Activated CD4-positive, CD25-positive, alpha-beta regulatory T cell (primary cell): ENCODE measurements around the gene MAOA.
A peak's percentile ranks its signal among the peaks of the same experiment; 100 is the strongest.
"Not testable (repeated sequence)": the region's sequence is repeated elsewhere in the genome, so short reads cannot be mapped to it uniquely, and the experiment has no call there.

Experiments used
- DNase-seq, 4 experiments: peaks; one replicate each; lab custom pipeline; 2025; lab: John Stamatoyannopoulos, UW

MAOA gene

DNA sequence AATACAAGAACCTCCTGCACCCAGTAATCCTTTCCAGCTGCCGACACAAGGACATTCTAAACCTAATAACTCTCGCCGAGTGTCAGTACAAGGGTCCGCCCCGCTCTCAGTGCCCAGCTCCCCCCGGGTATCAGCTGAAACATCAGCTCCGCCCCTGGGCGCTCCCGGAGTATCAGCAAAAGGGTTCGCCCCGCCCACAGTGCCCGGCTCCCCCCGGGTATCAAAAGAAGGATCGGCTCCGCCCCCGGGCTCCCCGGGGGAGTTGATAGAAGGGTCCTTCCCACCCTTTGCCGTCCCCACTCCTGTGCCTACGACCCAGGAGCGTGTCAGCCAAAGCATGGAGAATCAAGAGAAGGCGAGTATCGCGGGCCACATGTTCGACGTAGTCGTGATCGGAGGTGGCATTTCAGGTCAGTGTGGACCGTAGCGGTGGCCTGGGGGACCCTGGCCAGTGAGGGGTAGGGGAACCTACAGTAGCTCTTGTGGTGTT, at the start of gene MAOA:
Gene MAOA (plus strand): TSS at position 295 of the 490 bp plus-strand sequence. CDS start 43 bp downstream, at position 338.
- peak in 1 of 4 experiments; percentile 2 for DNase-seq

DNA sequence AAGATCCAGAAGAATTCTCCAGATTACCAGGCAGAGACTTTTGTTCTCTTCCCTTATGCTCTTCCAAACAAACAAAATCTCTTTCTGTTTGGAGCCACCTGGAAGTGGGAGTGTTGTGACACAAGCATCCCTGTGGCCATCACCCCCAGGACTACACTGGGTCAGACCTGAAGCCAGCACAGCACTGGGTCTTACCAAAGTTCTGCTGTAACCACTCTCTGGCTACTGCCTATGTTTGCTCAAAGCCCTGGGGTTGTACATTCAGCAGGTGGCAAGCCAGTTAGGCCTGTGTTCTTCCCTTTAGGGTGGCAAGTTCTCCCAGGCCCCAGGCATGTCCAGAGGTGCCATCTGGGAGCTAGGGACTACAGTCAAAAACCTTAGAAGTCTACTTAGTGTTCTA, 43.7 kb upstream of the MAOA start:
- no peak for DNase-seq

DNA sequence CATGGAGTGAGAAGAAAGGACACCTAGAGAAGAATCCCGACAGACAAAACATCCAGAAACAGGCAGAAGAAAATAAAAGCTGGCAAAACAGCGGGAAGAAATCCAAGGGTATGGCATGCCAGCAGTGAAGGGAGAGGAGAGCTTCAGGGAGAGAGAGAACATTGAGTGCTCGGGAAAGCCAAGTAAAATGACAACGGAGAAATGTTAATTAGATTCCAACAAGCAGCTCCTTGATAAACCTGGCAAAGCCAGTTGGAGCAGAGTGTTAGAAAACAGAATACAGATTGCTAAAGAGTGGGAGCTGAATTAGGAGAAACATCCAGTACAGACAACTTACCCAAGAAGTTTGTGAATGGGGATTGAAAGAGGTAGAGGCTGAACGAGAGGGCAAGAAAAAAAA, 40.4 kb upstream of the MAOA start:
- DNase-seq, result no peak

DNA sequence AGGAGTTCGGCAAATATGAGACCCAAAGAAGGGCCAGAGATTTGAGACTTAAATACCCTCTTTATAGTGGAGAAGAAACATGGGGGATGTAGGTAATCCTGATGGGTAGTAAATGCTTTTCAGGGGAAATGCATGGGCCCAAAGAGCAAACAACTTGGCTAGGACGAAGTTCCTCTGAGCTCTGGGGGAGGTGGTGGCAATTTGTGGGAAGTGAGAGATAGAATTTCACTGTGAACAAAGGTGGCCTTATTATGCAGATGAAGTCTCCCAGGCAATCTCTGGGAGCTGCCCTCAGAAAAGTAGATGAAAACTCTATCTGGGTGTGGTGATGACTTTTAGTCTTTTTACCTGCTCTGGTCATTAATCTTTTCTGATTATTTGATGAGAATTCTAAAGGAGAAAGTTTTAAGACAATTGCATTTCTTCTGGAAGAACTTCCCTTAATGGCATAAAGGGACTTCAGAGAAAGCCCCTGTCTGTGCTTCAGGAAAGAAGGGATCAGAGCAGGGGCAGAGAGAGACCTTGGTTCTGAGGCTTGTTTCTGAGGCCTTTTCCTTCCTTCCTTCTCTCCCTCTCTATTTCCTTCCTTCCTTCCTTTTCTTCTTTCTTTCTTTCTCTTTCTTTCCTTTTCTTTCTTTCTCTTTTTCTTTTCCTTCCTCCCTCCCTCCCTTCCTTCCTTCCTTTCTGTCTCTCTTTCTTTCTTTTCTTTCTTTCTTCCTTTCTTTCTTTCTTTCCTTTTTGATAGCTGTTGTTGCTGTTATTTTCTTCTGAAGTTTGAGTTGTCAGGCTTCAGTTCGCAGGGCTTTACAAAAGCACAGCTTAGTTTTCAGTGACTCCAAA, 37.5 kb upstream of the MAOA start:
- no peak for DNase-seq

DNA sequence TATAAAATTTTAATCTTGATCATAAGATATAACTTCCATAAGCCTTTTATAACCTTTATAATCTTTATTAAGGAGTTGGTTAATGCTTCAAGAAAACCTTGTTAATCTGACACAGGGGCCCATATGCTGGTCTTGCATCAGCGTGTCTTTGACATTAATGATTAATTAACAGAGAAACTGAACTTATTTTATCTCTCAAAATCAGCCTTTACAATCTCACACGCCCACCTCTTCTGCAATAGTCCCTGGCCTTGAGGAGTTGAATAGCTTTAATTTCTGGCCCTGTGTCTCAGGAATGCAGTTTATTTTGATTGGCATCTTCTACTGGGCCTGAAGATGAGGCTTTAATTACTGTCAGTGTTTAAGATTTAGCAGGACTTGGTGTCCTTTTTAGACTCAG, 36.2 kb upstream of the MAOA start:
- not testable (repeated sequence) for DNase-seq

DNA sequence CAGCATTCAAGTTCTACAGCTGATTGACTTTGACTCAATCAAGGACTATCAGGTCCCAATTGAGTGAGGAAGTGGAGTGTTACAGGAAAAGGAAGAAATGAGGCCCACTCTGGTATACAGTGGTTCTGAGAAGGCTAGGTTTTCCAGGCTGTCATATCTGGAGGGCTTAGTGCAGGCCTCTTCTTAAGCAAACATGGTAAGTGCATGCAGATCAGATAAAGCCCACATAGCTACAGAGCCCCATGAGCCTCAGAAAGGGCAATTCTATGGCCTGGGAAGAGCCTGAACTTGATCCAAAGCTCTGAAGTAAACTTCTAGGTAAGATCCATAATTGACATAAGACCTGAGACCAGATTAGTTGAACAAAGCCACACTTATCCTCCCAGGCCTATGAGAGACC, 29.0 kb upstream of the MAOA start:
- no peak for DNase-seq

DNA sequence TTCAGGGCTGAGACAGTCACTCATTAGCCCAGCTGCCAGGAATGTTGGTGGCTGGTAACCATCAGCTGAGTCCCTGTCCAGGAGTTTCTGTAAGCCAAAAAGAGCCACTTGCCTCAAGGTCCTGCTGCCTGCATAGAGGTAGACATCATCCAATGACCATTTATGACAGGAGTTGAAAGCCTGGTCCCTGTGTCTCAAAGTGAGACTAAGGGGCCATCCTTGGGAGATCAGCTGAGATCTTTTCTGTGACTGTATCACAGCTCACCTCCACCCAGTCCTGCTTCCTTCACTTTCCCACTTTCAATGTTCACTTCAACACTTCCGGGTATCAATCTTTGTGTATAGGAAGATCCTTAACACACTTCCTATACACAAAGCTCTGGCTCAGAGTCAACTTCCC, 28.4 kb upstream of the MAOA start:
- DNase-seq, result no peak

DNA sequence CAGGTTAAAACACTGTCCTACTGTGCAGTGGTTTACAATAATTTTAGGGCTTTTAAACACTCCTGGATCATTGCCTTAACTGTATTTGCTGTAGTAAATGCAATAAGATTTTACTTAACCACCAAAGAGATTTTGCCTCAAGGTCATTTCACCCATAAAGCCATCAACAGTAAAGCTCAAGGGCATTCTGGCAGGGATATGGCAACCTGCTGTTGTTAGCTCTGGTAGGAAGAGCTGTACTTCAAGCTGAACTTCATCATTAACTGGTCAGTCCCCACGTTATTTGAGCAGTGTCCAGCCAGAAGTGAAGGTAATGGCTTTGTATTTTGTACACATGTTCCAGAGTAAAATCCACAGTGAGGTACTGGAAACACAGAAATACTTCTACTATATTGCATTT, 26.9 kb upstream of the MAOA start:
- DNase-seq, result no peak

DNA sequence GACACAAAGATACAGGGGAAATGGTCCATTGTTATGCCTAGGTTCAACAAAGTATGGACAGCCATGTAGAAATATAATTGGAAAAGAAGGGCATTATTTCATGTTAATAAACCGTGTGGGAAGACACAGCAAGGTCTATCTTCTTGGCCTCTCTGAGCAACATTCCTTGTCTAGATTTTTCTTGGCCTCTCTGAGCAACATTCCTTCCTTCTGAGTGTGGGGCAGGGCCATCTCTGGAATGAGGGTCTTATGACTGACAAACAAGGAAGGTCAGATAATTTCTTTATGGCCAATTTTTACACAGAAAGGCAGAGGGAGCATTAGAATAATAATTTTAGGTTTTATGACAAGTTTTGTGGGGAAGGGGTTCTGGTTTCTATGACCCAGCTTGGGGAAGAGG, 24.3 kb upstream of the MAOA start:
- DNase-seq, result no peak

DNA sequence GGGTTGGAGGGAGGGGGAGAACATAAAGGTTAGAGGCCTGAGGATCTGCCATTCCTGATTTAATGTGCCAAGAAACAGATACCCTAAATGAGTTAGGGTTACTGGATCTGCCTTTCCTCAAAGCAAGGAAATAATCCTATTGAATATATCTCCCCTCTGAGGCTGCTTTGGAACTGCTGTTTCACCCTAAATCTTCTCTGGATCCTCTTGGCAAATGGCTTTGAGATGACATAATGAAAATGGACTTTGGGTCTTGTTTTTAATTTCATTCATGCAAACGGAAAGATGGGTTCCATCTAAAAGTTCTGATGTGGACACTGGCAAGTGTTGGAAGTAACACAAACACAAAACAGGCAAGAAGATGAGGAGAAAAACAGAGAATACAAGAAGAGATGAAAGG, 23.0 kb upstream of the MAOA start:
- DNase-seq, result no peak

DNA sequence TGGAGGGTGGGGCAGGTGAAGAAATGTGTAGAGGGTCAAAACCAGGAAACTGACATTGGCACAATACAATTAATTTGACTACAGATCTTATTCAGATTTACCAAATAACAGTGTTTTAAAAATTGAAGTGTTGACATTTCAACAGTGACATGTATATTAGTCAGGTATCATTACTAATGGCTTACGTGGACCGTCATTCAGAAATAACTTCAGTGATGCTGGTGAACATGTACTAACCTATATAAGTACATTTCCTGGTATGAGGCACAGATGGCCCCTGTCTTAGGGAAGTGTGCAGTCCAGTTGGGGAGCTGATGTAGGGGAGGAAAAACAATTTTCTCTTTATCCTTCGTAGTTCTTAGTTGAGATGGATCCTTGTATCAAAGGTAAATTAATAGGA, 22.3 kb upstream of the MAOA start:
- DNase-seq, result no peak

DNA sequence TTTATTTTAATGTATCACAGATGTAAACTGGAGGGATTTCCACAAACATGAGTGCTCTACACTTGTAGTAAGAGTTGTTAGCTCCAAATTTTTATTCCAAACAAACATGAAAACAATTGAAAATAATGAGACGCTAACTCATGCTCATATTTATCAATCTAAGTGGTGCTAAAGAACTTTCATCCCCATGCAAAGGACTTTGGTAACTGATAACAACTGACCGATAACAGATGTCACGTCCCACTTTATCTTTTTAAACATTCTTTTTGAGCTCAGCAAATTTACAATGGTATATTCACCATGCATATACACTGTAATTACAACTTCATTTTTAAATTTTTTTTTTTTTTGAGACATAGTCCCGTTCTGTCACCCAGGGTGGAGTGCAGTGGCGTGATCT, 15.6 kb upstream of the MAOA start:
- DNase-seq, result no peak

DNA sequence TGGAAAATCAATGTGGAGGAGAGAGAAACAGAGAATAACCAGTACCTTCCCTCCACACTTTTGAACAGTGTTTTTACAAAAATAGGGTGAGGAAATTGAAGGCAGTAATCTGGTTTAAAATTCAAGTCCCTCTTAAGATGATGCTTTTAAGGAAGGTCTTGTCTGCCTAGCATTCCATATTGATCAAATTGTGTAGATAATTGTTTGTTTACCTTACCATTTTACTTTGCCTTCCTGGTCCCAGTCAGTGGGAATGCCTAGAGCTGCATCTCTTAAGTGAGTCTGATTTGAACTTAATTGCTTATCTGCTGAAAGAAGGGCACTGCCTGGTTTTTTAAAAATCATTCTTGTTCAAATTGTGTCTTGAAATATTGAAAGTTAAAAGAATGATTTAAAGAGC, 14.4 kb upstream of the MAOA start:
- no peak for DNase-seq

DNA sequence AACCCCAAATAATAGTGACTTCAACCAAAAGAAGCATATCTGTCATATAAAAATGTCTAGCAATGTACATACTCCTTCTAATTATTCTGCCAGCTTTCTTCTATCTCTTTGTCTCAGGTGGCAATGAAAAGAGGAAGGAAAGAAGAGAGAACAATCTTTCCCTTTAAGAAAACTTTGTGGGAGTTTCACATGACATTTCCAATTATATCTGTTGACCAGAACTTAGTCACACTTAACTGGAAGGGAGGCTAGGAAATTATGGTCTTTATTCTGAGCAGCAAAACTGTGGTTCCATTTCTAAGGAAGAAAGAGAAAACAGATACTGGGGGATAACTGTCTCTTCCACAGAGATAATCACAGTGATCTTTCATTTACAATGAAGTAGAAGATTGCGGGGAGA, 12.9 kb upstream of the MAOA start:
- no peak for DNase-seq

DNA sequence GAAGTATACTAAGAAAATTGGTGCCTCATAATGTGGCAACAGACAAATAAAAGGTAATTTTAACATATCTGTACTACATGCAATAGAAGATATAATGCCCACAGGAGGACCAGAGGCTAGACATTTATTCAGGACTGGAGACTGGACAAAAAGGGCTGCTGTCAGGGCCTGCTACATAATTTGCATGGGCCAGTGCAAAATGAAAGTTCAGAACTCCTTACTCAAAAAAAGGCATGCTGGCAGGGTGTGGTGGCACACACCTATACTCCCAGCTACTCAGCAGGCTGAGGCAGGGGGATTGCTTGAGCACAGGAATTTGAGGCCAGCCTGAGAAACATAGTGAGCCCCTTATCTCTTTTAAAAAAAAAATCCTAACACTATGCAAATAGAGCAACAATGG, 12.4 kb upstream of the MAOA start:
- no peak for DNase-seq

DNA sequence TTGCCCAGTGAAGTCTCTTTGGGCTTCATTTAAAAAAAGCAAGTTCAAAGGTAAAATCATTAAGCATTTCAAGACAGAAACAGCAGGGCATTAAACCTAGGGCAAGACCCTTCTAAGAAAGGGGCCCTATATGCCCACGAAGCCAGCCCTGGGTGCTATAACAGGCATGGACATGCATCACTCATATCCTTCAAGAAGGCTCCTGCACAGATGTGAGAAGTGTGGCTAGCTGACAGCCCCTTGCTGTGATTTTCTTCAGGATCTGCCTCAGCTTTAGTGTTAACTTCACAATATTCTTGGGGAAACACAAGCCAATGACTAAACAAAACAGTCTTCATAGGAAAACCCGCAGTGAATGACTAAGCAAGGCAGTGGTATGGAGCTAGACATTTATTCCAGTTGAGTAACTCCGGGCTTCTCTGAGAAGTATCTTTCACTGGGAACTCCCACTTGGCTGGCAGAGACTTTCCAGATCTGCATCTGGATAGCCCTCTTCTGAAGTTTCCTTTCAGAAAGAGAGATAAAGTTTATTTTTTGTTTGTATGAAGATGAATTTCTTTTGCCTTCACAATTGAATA, 11.9 kb upstream of the MAOA start:
- no peak for DNase-seq

DNA sequence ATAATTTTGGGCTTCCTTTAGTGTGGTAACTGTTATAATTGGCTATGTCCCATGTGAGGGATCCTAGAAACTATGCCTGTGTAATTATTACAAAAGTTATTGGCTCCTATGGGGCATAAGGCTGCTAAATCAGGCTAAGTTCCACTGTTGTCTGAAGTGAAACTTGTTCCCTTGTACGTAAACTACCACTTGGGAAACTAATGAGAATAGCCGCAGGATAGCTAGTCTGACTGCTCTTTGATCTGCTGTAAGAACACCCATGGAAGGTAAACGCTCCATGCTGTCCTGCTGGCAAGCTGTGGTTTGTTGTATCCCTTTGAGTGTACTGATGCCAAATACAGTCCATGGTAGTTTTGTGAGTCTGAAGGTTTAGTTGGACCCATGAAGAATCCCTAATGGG, 9.3 kb upstream of the MAOA start:
- no peak for DNase-seq

DNA sequence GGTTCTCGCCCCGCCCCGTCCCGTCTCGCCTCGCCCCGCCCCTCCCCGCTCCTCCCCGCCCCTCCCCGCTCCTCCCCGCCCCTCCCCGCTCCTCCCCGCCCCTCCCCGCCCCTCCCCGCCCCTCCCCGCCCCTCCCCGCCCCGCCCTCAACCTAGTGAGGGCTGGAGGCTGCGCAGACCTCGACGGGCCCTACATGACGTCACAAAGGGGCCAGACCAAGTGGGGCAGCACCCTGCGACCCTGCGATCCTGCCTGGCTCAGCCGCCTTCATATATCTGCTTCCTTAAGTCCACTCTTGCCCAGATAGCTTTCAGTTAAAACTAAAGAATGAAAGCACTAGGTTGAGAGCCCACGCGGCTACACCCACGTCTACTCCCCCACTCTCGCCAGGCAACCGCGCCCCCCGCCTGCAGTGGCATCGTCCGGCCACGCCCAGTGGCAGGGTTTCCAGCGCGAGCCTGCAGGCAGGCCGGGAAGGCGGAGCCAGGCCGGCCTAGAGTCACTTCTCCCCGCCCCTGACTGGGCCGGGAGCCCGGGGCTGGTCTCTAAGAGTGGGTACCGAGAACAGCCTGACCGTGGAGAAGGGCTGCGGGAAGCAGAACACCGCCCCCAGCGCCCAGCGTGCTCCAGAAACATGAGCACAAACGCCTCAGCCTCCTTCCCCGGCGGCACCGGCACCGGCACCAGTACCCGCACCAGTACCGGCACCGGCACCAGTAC, 1.5 kb upstream of the MAOA start:
- DNase-seq, result peak; percentile 61 to 70 (median 68)

DNA sequence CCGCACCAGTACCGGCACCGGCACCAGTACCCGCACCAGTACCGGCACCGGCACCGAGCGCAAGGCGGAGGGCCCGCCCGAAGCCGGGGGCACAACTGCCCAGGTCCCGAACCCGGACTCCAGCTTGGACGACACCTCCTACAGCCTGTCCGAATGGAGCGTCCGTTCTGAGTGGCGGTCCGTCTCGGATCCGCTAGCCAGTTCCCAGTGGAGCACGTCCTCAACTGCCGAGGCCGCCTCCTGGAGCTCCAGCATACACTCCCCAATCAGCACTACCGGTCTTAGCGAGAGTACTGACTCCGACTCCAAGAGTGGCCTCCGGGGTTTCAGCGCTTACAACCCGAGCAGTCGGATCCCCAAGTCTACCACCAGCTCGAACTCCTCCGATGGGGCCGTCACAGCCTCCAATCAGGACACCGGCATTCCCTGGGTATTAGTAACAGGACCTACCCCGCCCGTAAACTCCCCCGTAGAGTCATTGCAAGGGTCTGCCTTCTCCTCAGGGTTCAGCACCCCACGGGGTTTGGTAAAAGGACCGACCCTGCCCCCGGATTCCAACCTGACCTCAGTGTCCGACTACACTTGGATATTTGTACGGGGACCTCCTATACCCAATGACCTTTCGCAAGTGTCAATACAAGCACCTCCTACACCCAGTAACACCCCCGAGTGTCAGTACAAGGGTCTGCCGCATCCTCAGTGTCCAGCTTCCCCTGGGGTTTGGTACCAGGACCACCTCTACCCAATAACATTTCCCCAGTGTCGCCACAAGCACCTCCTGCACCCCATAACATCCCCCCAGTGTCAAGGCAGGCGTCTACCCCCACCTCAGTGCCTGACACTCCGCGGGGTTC, 721 bp upstream of the MAOA start:
- DNase-seq, result peak in 2 of 4 experiments; percentile 4 to 7

DNA sequence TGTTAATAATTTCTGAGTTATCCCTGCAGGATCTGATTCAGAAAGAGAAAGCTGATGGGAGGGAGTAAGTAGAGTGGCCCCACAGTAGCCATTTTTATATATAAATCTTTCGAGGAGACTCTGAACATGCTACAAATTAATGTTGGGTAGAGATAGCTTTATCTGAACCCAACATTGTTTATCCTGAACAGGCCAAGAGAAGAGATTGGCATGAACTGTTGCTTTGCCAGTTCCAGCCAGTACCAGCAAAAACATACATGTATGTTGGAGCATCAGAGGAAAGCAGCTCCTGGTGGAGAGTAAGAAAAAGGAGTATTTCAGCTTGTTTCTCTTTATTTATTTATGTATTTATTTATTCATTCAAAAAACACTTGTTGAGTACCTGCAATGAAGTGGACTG, 1.6 kb downstream of the MAOA start:
- DNase-seq, result no peak

DNA sequence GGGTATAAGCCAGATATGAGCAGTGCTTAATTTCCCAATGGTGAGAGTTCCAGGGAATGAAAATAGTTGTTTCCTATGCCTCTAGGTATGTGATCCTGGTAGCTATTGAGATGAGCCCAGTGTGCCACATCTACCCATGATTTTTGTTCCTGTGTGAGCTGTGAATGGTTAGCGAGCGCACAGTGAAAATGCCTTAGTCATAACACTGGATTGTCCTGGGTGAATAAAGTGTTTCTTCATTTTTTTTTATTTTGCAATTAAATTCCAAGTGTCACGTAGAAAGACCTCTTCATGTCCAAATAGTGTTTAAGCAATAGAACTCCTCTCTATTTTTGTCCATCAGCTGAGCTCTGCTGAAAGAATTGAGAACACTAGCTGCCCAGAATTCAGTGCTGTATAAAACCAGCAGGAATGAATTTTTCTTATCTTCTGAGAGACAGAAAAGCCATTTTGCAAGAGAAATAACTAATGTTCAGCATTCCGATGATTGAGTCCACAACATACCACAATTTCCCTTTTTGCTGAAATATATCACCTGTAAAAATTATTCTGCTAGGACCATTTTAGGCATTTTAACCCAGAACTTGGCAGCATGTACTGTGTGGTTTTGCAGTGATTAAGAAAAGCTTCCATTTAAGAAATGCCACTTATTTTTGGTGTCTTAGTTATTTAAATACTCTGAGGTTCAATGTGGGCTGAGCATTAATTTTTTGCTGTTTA, 5.6 kb downstream of the MAOA start:
- DNase-seq, result no peak
